Measurements from ENCODE around the gene DYNLRB1.

DYNLRB1 gene

GRCh38 chr20:34535301-34535840, 19.1 kb downstream of the DYNLRB1 start:
- no peak for DNase-seq

- DNase-seq = no peak
Observed at GRCh38 chr20:34535857-34536256, 19.6 kb downstream of the DYNLRB1 start.

GRCh38 chr20:34536798-34537394, 20.7 kb downstream of the DYNLRB1 start:
- peak; percentile 52 for DNase-seq

GRCh38 chr20:34537651-34538050, 21.4 kb downstream of the DYNLRB1 start:
- DNase-seq = no peak

- peak; percentile 69 for DNase-seq
Observed at GRCh38 chr20:34538671-34539123, 22.5 kb downstream of the DYNLRB1 start.

GRCh38 chr20:34539756-34540155, 23.5 kb downstream of the DYNLRB1 start:
- no peak for DNase-seq

- DNase-seq = no peak
Observed at GRCh38 chr20:34540596-34541263, 24.5 kb downstream of the DYNLRB1 start.

GRCh38 chr20:34541264-34541901, 25.2 kb downstream of the DYNLRB1 start:
- peak; percentile 23 for DNase-seq

GRCh38 chr20:34541917-34542316, 25.7 kb downstream of the DYNLRB1 start:
- no peak for DNase-seq

- no peak for DNase-seq
Observed at GRCh38 chr20:34542439-34542838, 26.2 kb downstream of the DYNLRB1 start.

- DNase-seq = no peak
Observed at GRCh38 chr20:34543463-34544056, 27.3 kb downstream of the DYNLRB1 start.

- peak; percentile 13 for DNase-seq
Observed at GRCh38 chr20:34544109-34544796, 28.0 kb downstream of the DYNLRB1 start.

- DNase-seq = no peak
Observed at GRCh38 chr20:34546751-34547181, 30.5 kb downstream of the DYNLRB1 start.

GRCh38 chr20:34547844-34548613, 31.8 kb downstream of the DYNLRB1 start:
- no peak for DNase-seq

GRCh38 chr20:34549291-34549928, 33.2 kb downstream of the DYNLRB1 start:
- DNase-seq = peak; percentile 13

- DNase-seq = no peak
Observed at GRCh38 chr20:34549929-34550305, 33.7 kb downstream of the DYNLRB1 start.

- DNase-seq = no peak
Observed at GRCh38 chr20:34552569-34552968, 36.3 kb downstream of the DYNLRB1 start.

- DNase-seq = no peak
Observed at GRCh38 chr20:34553366-34553867, 37.2 kb downstream of the DYNLRB1 start.

GRCh38 chr20:34557936-34558319, 41.7 kb downstream of the DYNLRB1 start:
- DNase-seq = no peak

- DNase-seq = peak; percentile 93
Observed at GRCh38 chr20:34558320-34559218, 42.3 kb downstream of the DYNLRB1 start, which contains the start of gene MAP1LC3A. Gene MAP1LC3A, plus strand, starts transcription at chr20:34558718. Its CDS starts 151 bp downstream, at chr20:34558869.

Data from activated CD4-positive, alpha-beta T cell treated with anti-CD3 and anti-CD28 coated beads, Interleukin-10, Interleukin-2, amounts not matched to agents 100 ng/mL and 50 ng/mL, durations not matched to agents 16 hours and 8 hours (primary cell).